Astrocyte of the cerebellum (primary cell): ENCODE data around the gene CARMIL1.
"Not testable (repeated sequence)": the region's sequence is repeated elsewhere in the genome, so short reads cannot be mapped to it uniquely, and the experiment has no call there.

ENCODE experiments used
- DNase-seq: peaks from one replicate; pipeline ENCODE4 v3.0.0-alpha.2; 2011; ENCODE audit warnings: low read depth
- H3K4me3 ChIP-seq: 2 replicates; pipeline ENCODE4 v1.5.1; 2011; ENCODE audit warnings: mild to moderate bottlenecking, low read depth, low read length, moderate library complexity
- CTCF ChIP-seq: IDR thresholded peaks from 2 replicates; pipeline ENCODE4 v1.5.1; 2012; ENCODE audit warnings: low read length, low read depth, moderate library complexity, mild to moderate bottlenecking; ENCODE audit errors: missing control alignments
- in situ Hi-C: cut with HindIII; loops from 2 replicates; pipeline ENCODE4 v1.10.0; 2017; ENCODE audit warnings: low sequenced_read_pairs

The CARMIL1 gene

GRCh38 chr6:25377664-25378063 lies 98.5 kb downstream of the CARMIL1 start:
- in situ Hi-C loops, result no loop called here
- TF ChIP-seq CTCF, result no peak
- H3K4me3 ChIP-seq, result no peak overlapping the region
- DNase-seq, result no peak

- no peak for DNase-seq
- TF ChIP-seq CTCF, result no peak
- in situ Hi-C loops, result no loop called here
- no peak overlapping the region for H3K4me3 ChIP-seq
Observed at GRCh38 chr6:25381077-25381476, 101.9 kb downstream of the CARMIL1 start.

- H3K4me3 ChIP-seq, in situ Hi-C loops, DNase-seq: not testable (repeated sequence)
Observed at GRCh38 chr6:25382476-25382875, 103.3 kb downstream of the CARMIL1 start.

- no peak overlapping the region for H3K4me3 ChIP-seq
- no peak for TF ChIP-seq CTCF
- in situ Hi-C loops, result no loop called here
- no peak for DNase-seq
Observed at GRCh38 chr6:25384234-25384633, 105.1 kb downstream of the CARMIL1 start.

GRCh38 chr6:25384967-25385366 lies 105.8 kb downstream of the CARMIL1 start:
- in situ Hi-C loops, result no loop called here
- no peak for DNase-seq
- TF ChIP-seq CTCF, result no peak

GRCh38 chr6:25387483-25387882 lies 108.3 kb downstream of the CARMIL1 start:
- no peak for TF ChIP-seq CTCF
- in situ Hi-C loops, result no loop called here
- H3K4me3 ChIP-seq, result no peak overlapping the region
- no peak for DNase-seq

More at GRCh38 chr6:25384967-25385366, 105.8 kb downstream of the CARMIL1 start:
- no peak overlapping the region for H3K4me3 ChIP-seq

GRCh38 chr6:25387911-25388310 lies 108.7 kb downstream of the CARMIL1 start:
- no peak for TF ChIP-seq CTCF
- no peak overlapping the region for H3K4me3 ChIP-seq
- no peak for DNase-seq
- in situ Hi-C loops, result no loop called here
